Left lung (tissue), 10 donors: ENCODE measurements around the gene USP17L11. TPM values are rescaled to one million over a fixed set of nuclear protein-coding genes. Genes with fewer than 3 reads are reported as not detected.
"Not testable (repeated sequence)": the region's sequence is repeated elsewhere in the genome, so short reads cannot be mapped to it uniquely, and the experiment has no call there.

Experiments
- ATAC-seq: fragments of 200-7000 bp; cut with Tn5 transposase; one replicate; pipeline ENCODE4 v1.9.1; 2020; ENCODE audit warnings: moderate library complexity
- DNase-seq, 4 donors: peaks; one replicate each; pipeline ENCODE4 v3.0.0-alpha.2; 2013 to 2020
- H3K27ac ChIP-seq, 2 donors: fragments of 200-600 bp; sonication (generic) in 1 of 2; one replicate each; pipeline versions ENCODE4 v1.5.0 to v1.8.0; 2020 to 2021
- H3K27me3 ChIP-seq, 2 donors: fragments of 200-600 bp; sonication (generic) in 1 of 2; one replicate each; pipeline versions ENCODE4 v1.5.0 to v1.8.0; 2020 to 2021
- H3K36me3 ChIP-seq, 2 donors: fragments of 200-600 bp; sonication (generic) in 1 of 2; one replicate each; pipeline versions ENCODE4 v1.5.0 to v1.8.0; 2020 to 2021
- H3K4me1 ChIP-seq, 2 donors: fragments of 200-600 bp; one replicate each; pipeline ENCODE4 v1.8.0; 2021
- H3K4me3 ChIP-seq, 2 donors: fragments of 200-600 bp; sonication (generic) in 1 of 2; one replicate each; pipeline versions ENCODE4 v1.5.0 to v1.8.0; 2020 to 2021; ENCODE audit warnings: mild to moderate bottlenecking in 1 of 2
- H3K9me3 ChIP-seq, 2 donors: fragments of 200-600 bp; sonication (generic) in 1 of 2; one replicate each; pipeline versions ENCODE4 v1.5.0 to v1.8.0; 2020 to 2021
- intact Hi-C, 2 donors: fragments of 100-400 bp; cut with DNase I; formaldehyde crosslinking; loops; one replicate each; pipeline versions ENCODE4 v1.11.2 to v1.14.2; 2022
- polyA plus RNA-seq, 6 donors: library from polyadenylated mRNA; unstranded; fragments of 120-200 nt; gene quantifications; one replicate each; pipeline ENCODE4 v1.2.1, GENCODE V29; 2013; ENCODE audit not compliant: insufficient read length in 6 of 6
- total RNA-seq, 2 donors: library from RNA; stranded (reverse); fragmentation: NEBNext Ultra II Directional; extraction: Animal tissue kit (Norgen Biotek cat#: 25700); gene quantifications; one replicate each; pipeline ENCODE4 v1.2.1, GENCODE V29; 2021
- donor health status: DM: no; HTN: yes; CAD: no.
- donor health status: DM: no; HTN: no; CAD: no.

Gene USP17L11
- total and polyA plus RNA-seq, 8 donors = not detected

DNA sequence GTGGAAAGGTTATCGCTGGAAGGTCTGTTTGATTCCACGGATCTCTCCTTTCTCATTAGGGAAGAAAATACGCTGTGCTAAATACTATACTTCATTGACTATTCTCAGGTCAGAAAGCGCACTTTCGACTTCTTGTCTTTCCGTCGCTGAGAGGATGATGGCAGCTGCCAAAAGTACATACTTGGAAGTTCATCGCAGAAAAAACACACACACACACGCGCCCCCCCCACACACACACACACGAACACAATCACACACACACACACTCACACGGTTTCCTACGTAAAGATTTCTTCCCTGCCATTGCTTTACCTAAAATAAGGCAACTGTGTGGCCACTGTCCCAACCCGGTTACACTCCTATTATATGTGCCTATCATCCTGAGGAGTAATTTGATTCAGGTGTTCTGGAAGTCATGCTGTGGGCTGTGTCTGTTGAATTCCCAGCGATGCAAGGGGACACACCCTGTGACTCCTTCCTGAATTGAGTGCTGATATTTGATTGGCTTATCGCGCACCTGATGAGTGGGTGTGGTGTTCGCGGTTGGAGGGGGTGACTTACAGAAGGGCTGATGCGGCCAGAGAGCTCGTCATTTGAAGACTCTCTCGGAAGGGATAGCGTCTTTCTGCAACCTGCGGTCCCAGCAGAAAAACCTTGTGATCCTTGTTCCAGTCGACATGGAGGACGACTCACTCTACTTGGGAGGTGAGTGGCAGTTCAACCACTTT, 32.9 kb downstream of the USP17L11 start, which contains the start of gene USP17L18:
Gene USP17L18 (plus strand): TSS at position 678 of the 728 bp plus-strand sequence. CDS start 0 bp downstream, at position 678.
- peak in 1 of 4 donors; percentile 34 for DNase-seq
- H3K27ac ChIP-seq, ATAC-seq, H3K9me3 ChIP-seq, intact Hi-C loops, H3K27me3 ChIP-seq, H3K4me3 ChIP-seq, H3K36me3 ChIP-seq, H3K4me1 ChIP-seq: not testable (repeated sequence)

DNA sequence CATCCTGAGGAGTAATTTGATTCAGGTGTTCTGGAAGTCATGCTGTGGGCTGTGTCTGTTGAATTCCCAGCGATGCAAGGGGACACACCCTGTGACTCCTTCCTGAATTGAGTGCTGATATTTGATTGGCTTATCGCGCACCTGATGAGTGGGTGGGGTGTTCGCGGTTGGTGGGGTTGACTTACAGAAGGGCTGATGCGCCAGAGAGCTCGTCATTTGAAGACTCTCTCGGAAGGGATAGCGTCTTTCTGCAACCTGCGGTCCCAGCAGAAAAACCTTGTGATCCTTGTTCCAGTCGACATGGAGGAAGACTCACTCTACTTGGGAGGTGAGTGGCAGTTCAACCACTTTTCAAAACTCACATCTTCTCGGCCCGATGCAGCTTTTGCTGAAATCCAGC, 37.9 kb downstream of the USP17L11 start, which contains the start of gene USP17L19:
Gene USP17L19 (plus strand): TSS at position 301 of the 400 bp plus-strand sequence. CDS start 0 bp downstream, at position 301.
- H3K36me3 ChIP-seq, H3K4me3 ChIP-seq, intact Hi-C loops, H3K27ac ChIP-seq, H3K4me1 ChIP-seq, H3K27me3 ChIP-seq, ATAC-seq, DNase-seq, H3K9me3 ChIP-seq: not testable (repeated sequence)

DNA sequence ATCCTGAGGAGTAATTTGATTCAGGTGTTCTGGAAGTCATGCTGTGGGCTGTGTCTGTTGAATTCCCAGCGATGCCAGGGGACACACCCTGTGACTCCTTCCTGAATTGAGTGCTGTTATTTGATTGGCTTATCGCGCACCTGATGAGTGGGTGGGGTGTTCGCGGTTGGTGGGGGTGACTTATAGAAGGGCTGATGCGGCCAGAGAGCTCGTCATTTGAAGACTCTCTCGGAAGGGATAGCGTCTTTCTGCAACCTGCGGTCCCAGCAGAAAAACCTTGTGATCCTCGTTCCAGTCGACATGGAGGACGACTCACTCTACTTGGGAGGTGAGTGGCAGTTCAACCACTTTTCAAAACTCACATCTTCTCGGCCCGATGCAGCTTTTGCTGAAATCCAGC, 42.6 kb downstream of the USP17L11 start, which contains the start of gene USP17L20:
Gene USP17L20 (plus strand): TSS at position 301 of the 400 bp plus-strand sequence. CDS start 0 bp downstream, at position 301.
- ATAC-seq, H3K4me3 ChIP-seq, H3K36me3 ChIP-seq, H3K27me3 ChIP-seq, H3K4me1 ChIP-seq, H3K9me3 ChIP-seq, DNase-seq, H3K27ac ChIP-seq, intact Hi-C loops: not testable (repeated sequence)

DNA sequence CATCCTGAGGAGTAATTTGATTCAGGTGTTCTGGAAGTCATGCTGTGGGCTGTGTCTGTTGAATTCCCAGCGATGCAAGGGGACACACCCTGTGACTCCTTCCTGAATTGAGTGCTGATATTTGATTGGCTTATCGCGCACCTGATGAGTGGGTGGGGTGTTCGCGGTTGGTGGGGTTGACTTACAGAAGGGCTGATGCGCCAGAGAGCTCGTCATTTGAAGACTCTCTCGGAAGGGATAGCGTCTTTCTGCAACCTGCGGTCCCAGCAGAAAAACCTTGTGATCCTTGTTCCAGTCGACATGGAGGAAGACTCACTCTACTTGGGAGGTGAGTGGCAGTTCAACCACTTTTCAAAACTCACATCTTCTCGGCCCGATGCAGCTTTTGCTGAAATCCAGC, 47.4 kb downstream of the USP17L11 start, which contains the start of gene USP17L21:
Gene USP17L21 (plus strand): TSS at position 301 of the 400 bp plus-strand sequence. CDS start 0 bp downstream, at position 301.
- H3K9me3 ChIP-seq, intact Hi-C loops, DNase-seq, H3K27me3 ChIP-seq, H3K4me3 ChIP-seq, H3K27ac ChIP-seq, H3K4me1 ChIP-seq, H3K36me3 ChIP-seq, ATAC-seq: not testable (repeated sequence)

Other genes starting within 250 kb of the USP17L11 start
- not detected for gene FAM90A26, start 45.0 kb upstream of the USP17L11 start, total RNA-seq
- under 1 TPM; 0.08 to 0.23 (median 0.14) TPM for gene FAM90A26, start 45.0 kb upstream of the USP17L11 start, polyA plus RNA-seq
- gene USP17L10, start 4.7 kb upstream of the USP17L11 start, total RNA-seq = not detected
- gene USP17L10, start 4.7 kb upstream of the USP17L11 start, polyA plus RNA-seq = not detected
- gene USP17L12, start 4.7 kb downstream of the USP17L11 start, total RNA-seq = not detected
- gene USP17L12, start 4.7 kb downstream of the USP17L11 start, polyA plus RNA-seq = not detected
- gene USP17L13, start 9.5 kb downstream of the USP17L11 start, total RNA-seq = not detected
- not detected for gene USP17L13, start 9.5 kb downstream of the USP17L11 start, polyA plus RNA-seq
- not detected for gene USP17L15, start 19.0 kb downstream of the USP17L11 start, total RNA-seq
- not detected for gene USP17L15, start 19.0 kb downstream of the USP17L11 start, polyA plus RNA-seq
- gene USP17L17, start 28.5 kb downstream of the USP17L11 start, total RNA-seq = not detected
- not detected for gene USP17L17, start 28.5 kb downstream of the USP17L11 start, polyA plus RNA-seq
- gene USP17L18, start 33.2 kb downstream of the USP17L11 start, total RNA-seq = not detected
- not detected for gene USP17L18, start 33.2 kb downstream of the USP17L11 start, polyA plus RNA-seq
- gene USP17L19, start 38.0 kb downstream of the USP17L11 start, total RNA-seq = not detected
- not detected for gene USP17L19, start 38.0 kb downstream of the USP17L11 start, polyA plus RNA-seq
- gene USP17L20, start 42.7 kb downstream of the USP17L11 start, total RNA-seq = not detected
- not detected for gene USP17L20, start 42.7 kb downstream of the USP17L11 start, polyA plus RNA-seq
- not detected for gene USP17L21, start 47.5 kb downstream of the USP17L11 start, total RNA-seq
- gene USP17L21, start 47.5 kb downstream of the USP17L11 start, polyA plus RNA-seq = not detected
- not detected for gene USP17L22, start 52.2 kb downstream of the USP17L11 start, total RNA-seq
- not detected for gene USP17L22, start 52.2 kb downstream of the USP17L11 start, polyA plus RNA-seq
- not detected for gene USP17L24, start 109.8 kb downstream of the USP17L11 start, total RNA-seq
- not detected for gene USP17L24, start 109.8 kb downstream of the USP17L11 start, polyA plus RNA-seq
- gene USP17L25, start 114.5 kb downstream of the USP17L11 start, total RNA-seq = not detected
- gene USP17L25, start 114.5 kb downstream of the USP17L11 start, polyA plus RNA-seq = not detected
- gene USP17L26, start 119.3 kb downstream of the USP17L11 start, total RNA-seq = not detected
- not detected for gene USP17L26, start 119.3 kb downstream of the USP17L11 start, polyA plus RNA-seq
- gene USP17L5, start 124.0 kb downstream of the USP17L11 start, total RNA-seq = not detected
- gene USP17L5, start 124.0 kb downstream of the USP17L11 start, polyA plus RNA-seq = not detected
- not detected for gene USP17L27, start 128.7 kb downstream of the USP17L11 start, total RNA-seq
- gene USP17L27, start 128.7 kb downstream of the USP17L11 start, polyA plus RNA-seq = not detected
- gene USP17L28, start 133.5 kb downstream of the USP17L11 start, total RNA-seq = not detected
- not detected for gene USP17L28, start 133.5 kb downstream of the USP17L11 start, polyA plus RNA-seq
- not detected for gene USP17L29, start 138.2 kb downstream of the USP17L11 start, total RNA-seq
- gene USP17L29, start 138.2 kb downstream of the USP17L11 start, polyA plus RNA-seq = not detected
- gene USP17L30, start 147.7 kb downstream of the USP17L11 start, total RNA-seq = not detected
- gene USP17L30, start 147.7 kb downstream of the USP17L11 start, polyA plus RNA-seq = not detected
- gene DEFB131A, start 229.0 kb downstream of the USP17L11 start, total RNA-seq = not detected
- gene DEFB131A, start 229.0 kb downstream of the USP17L11 start, polyA plus RNA-seq = not detected